ENCODE results near the gene ZBP1.

ZBP1 gene

DNA sequence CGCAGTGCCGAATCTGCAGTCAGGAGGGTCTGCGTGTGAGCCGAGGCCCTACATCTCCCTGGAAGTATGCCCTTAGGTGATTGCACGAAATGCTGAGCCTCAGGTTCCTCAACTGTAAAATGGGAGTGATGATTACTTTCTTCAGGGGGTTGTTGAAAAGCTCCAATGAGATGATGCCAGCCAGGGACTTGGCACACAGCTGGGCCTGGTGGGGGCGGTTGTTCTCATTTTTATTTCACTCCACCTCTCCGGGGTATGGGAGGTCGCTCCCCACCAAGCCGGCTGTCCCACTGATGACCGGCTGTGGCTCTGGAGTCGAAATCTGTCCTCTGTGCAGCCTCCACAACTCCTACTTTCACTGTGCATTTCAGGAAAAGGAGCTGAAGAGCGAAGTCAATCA lies 51.3 kb downstream of the ZBP1 start:
- no peak overlapping the region for H3K14ac ChIP-seq (ENCODE audit: low read length)
- H3K36me3 ChIP-seq (replicated peaks in 1 of 2; ENCODE audit: control insufficient read depth in 2 of 2, insufficient read depth in 2 of 2, low read length in 2 of 2), result no peaks in the 10 kb centered on the region
- no peak overlapping the region for H3K9ac ChIP-seq (ENCODE audit: low read depth, low read length, poor library complexity)
- H2BK5ac ChIP-seq (ENCODE audit: low read length), result no peak overlapping the region
- H2AK5ac ChIP-seq (ENCODE audit: low read depth, low read length), result no peak overlapping the region
- H3K18ac ChIP-seq (ENCODE audit: low read length), result no peak overlapping the region
- no peak overlapping the region for H3K4ac ChIP-seq (ENCODE audit: low read length)
- H3K4me1 ChIP-seq (ENCODE audit: control insufficient read depth in 2 of 2, insufficient read depth in 1 of 2, low read depth in 1 of 2, low read length in 2 of 2), result peaks cover 0 to 3% of the 10 kb centered on the region in 2 donors
- H2BK12ac ChIP-seq (ENCODE audit: low read length), result no peak overlapping the region
- H3K4me3 ChIP-seq (ENCODE audit: low read length in 2 of 2), result no peak overlapping the region
- no peak overlapping the region for H3K4me2 ChIP-seq (ENCODE audit: insufficient read depth, low read length, poor library complexity, severe bottlenecking)
- DNase-seq (ENCODE audit: low spot score), result no peak
- no CpG with 5 or more reads among the region's 12 CpGs for WGBS, 2 donors (ENCODE audit: extremely low coverage in 2 of 2, insufficient read length in 2 of 2, insufficient replicate concordance in 1 of 2)
- no peak overlapping the region for H4K91ac ChIP-seq (ENCODE audit: low read depth, low read length, poor library complexity)
- no peak overlapping the region for H4K8ac ChIP-seq (ENCODE audit: low read depth, low read length)
- no peak overlapping the region for H2AFZ ChIP-seq (ENCODE audit: low read length)
- H2BK120ac ChIP-seq (ENCODE audit: low read depth, low read length), result no peak overlapping the region
- H3K27me3 ChIP-seq (ENCODE audit: control insufficient read depth in 3 of 3, insufficient read depth in 3 of 3, low read depth in 1 of 3, low read length in 3 of 3), result peaks cover 0 to 19% (median 0%) of the 10 kb centered on the region in 3 experiments
- no peak overlapping the region for H3K23ac ChIP-seq (ENCODE audit: low read depth, low read length, poor library complexity)
- peaks cover 1% of the 10 kb centered on the region for H3K79me1 ChIP-seq (ENCODE audit: low read depth, low read length)
- no peak overlapping the region for H2BK15ac ChIP-seq (ENCODE audit: low read length)
- no peaks in the 10 kb centered on the region for H3K9me3 ChIP-seq (replicated peaks in 1 of 2; ENCODE audit: control insufficient read depth in 2 of 2, insufficient read depth in 1 of 2, low read depth in 1 of 2, low read length in 2 of 2)
- no peak overlapping the region for H3K27ac ChIP-seq (replicated peaks; ENCODE audit: low read length)

DNA sequence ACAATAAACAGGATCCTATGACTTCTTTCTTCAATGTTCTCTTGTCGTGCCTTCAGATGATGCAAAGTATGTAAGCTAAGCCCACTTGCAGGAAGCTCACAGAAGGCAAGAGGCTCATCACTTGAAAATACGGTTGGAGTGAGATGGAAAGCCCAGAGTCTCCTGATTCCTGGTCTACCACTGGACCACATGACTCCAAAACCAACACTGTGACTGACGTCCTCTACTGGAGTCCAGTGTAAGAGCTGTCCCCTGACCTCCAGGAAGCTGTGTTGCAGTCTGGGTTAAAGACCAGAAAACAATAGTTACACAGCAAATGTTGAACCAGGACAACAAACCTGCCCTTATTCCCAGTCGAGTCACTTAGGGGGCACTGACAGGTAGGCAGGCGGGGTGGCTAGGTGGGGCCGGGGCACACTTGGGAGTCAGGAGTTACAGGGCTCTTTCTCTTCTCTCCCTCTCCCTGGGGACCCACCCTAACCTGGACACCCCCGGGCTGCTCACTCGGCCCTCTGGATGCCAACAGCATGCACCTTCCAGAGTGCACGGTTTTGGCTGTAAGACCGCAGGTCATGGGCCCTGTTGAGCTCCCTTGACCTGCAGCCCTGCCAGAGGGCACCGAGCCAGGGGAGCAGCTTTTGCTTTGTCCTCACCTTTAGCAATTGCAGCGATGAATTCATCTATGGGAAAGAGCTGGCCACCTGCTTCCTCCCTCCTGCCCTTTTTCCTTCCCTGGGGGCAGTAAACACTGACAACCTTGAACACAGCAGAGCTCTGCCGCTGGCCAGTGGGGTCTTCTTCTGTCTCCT lies 51.9 kb downstream of the ZBP1 start:
- Histone ChIP-seq H2BK12ac (ENCODE audit: low read length) (no peak overlapping the region), H3K18ac (ENCODE audit: low read length) (no peak overlapping the region), H3K27me3 (ENCODE audit: control insufficient read depth in 3 of 3, insufficient read depth in 3 of 3, low read depth in 1 of 3, low read length in 3 of 3) (peaks cover 0 to 23% (median 0%) of the 10 kb centered on the region in 3 experiments), H2AFZ (ENCODE audit: low read length) (no peak overlapping the region), H3K4me1 (ENCODE audit: control insufficient read depth in 2 of 2, insufficient read depth in 1 of 2, low read depth in 1 of 2, low read length in 2 of 2) (peaks cover 0 to 3% of the 10 kb centered on the region in 2 donors), H3K4me3 (ENCODE audit: low read length in 2 of 2) (no peak overlapping the region), H3K36me3 (replicated peaks in 1 of 2; ENCODE audit: control insufficient read depth in 2 of 2, insufficient read depth in 2 of 2, low read length in 2 of 2) (no peaks in the 10 kb centered on the region), H3K4me2 (ENCODE audit: insufficient read depth, low read length, poor library complexity, severe bottlenecking) (no peak overlapping the region), H3K9ac (ENCODE audit: low read depth, low read length, poor library complexity) (no peak overlapping the region), H3K4ac (ENCODE audit: low read length) (no peak overlapping the region), H3K23ac (ENCODE audit: low read depth, low read length, poor library complexity) (no peak overlapping the region), H3K27ac (replicated peaks; ENCODE audit: low read length) (no peak overlapping the region), H2BK15ac (ENCODE audit: low read length) (no peak overlapping the region), H4K91ac (ENCODE audit: low read depth, low read length, poor library complexity) (no peak overlapping the region), H3K9me3 (replicated peaks in 1 of 2; ENCODE audit: control insufficient read depth in 2 of 2, insufficient read depth in 1 of 2, low read depth in 1 of 2, low read length in 2 of 2) (no peaks in the 10 kb centered on the region), H2BK5ac (ENCODE audit: low read length) (no peak overlapping the region), H4K8ac (ENCODE audit: low read depth, low read length) (no peak overlapping the region), H3K79me1 (ENCODE audit: low read depth, low read length) (peaks cover 1% of the 10 kb centered on the region), H3K14ac (ENCODE audit: low read length) (no peak overlapping the region), H2AK5ac (ENCODE audit: low read depth, low read length) (no peak overlapping the region), H2BK120ac (ENCODE audit: low read depth, low read length) (no peak overlapping the region)
- WGBS, 2 donors (ENCODE audit: extremely low coverage in 2 of 2, insufficient read length in 2 of 2, insufficient replicate concordance in 1 of 2), result no CpG with 5 or more reads among the region's 13 CpGs
- DNase-seq (ENCODE audit: low spot score), result no peak

DNA sequence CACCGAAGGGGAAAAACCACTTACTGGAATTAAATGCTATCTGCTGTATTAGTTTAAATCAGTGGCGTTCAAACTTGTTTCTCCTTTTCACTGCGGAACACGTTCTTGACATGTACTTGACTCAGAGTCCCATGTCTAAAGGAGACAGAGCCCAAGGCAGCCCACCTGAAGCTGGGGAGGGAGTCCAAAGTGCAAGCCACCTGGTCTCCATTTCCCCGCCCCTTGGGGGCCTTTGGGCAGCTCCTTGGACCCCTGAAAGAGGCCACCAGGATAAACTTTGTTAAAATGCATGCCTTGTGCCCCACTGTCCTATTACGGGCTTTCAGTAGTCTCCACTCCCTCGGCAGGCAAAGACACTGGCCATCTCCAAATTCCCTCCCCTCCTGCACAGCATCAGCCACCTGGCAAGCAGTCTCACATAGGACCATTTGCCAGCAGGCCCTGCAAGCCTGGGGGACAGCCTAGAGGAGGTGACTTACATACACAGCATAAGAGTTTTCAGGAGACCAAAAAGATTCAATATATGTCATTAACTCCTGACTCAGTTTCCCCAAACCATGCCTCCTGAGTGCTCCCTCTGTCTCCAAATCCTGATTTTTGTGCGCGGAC lies 52.7 kb downstream of the ZBP1 start:
- H2BK15ac ChIP-seq (ENCODE audit: low read length), result no peak overlapping the region
- H2BK120ac ChIP-seq (ENCODE audit: low read depth, low read length), result no peak overlapping the region
- H3K4me3 ChIP-seq (ENCODE audit: low read length in 2 of 2), result no peak overlapping the region
- H3K9ac ChIP-seq (ENCODE audit: low read depth, low read length, poor library complexity), result no peak overlapping the region
- H3K4me2 ChIP-seq (ENCODE audit: insufficient read depth, low read length, poor library complexity, severe bottlenecking), result no peak overlapping the region
- DNase-seq (ENCODE audit: low spot score), result no peak
- peaks cover 0 to 3% of the 10 kb centered on the region in 2 donors for H3K4me1 ChIP-seq (ENCODE audit: control insufficient read depth in 2 of 2, insufficient read depth in 1 of 2, low read depth in 1 of 2, low read length in 2 of 2)
- no peak overlapping the region for H3K27ac ChIP-seq (replicated peaks; ENCODE audit: low read length)
- no peak overlapping the region for H4K91ac ChIP-seq (ENCODE audit: low read depth, low read length, poor library complexity)
- no peak overlapping the region for H4K8ac ChIP-seq (ENCODE audit: low read depth, low read length)
- H3K36me3 ChIP-seq (replicated peaks in 1 of 2; ENCODE audit: control insufficient read depth in 2 of 2, insufficient read depth in 2 of 2, low read length in 2 of 2), result no peaks in the 10 kb centered on the region
- no peak overlapping the region for H3K23ac ChIP-seq (ENCODE audit: low read depth, low read length, poor library complexity)
- WGBS, 2 donors (ENCODE audit: extremely low coverage in 2 of 2, insufficient read length in 2 of 2, insufficient replicate concordance in 1 of 2), result no CpG with 5 or more reads among the region's 9 CpGs
- H3K18ac ChIP-seq (ENCODE audit: low read length), result no peak overlapping the region
- H2AFZ ChIP-seq (ENCODE audit: low read length), result no peak overlapping the region
- H2AK5ac ChIP-seq (ENCODE audit: low read depth, low read length), result no peak overlapping the region
- H3K9me3 ChIP-seq (replicated peaks in 1 of 2; ENCODE audit: control insufficient read depth in 2 of 2, insufficient read depth in 1 of 2, low read depth in 1 of 2, low read length in 2 of 2), result no peaks in the 10 kb centered on the region
- no peak overlapping the region for H3K4ac ChIP-seq (ENCODE audit: low read length)
- no peak overlapping the region for H2BK5ac ChIP-seq (ENCODE audit: low read length)
- peaks cover 1% of the 10 kb centered on the region for H3K79me1 ChIP-seq (ENCODE audit: low read depth, low read length)
- H2BK12ac ChIP-seq (ENCODE audit: low read length), result no peak overlapping the region
- no peak overlapping the region for H3K14ac ChIP-seq (ENCODE audit: low read length)
- H3K27me3 ChIP-seq (ENCODE audit: control insufficient read depth in 3 of 3, insufficient read depth in 3 of 3, low read depth in 1 of 3, low read length in 3 of 3), result peaks cover 0 to 28% (median 0%) of the 10 kb centered on the region in 3 experiments

DNA sequence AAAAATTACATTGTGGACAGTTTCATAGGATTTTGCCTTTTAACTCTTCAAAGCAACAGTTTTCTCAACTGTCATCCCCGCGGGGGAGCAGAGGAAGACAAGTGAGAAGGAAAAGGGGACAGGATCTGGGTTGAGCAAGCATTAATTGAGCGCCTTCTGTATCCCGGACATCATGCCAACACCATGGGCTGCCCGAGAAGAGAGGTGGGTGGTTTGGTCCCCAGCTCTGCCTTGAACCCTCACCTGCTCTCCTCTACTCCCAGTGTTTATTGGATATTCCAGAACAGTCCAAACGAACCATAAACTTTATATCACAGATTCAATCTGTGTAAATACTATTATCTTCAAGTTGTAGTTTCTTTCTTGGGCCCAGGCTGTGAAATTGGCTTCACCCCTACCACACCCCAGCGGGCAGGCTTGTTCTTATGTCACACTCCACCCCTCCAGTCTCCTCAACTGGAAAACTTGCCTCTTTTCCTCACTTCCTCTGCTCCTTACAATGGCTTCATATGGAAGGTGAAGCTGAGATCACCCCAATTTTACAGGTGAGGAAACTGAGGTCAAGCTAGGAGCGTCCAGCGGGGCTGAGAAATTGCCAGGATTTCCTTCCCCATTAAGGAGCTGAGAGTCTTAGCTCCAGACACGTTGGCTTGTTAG lies 53.3 kb downstream of the ZBP1 start:
- H2BK12ac ChIP-seq (ENCODE audit: low read length), result no peak overlapping the region
- H3K4me3 ChIP-seq (ENCODE audit: low read length in 2 of 2), result no peak overlapping the region
- peaks cover 0 to 3% of the 10 kb centered on the region in 2 donors for H3K4me1 ChIP-seq (ENCODE audit: control insufficient read depth in 2 of 2, insufficient read depth in 1 of 2, low read depth in 1 of 2, low read length in 2 of 2)
- no peak overlapping the region for H3K14ac ChIP-seq (ENCODE audit: low read length)
- no peak overlapping the region for H3K23ac ChIP-seq (ENCODE audit: low read depth, low read length, poor library complexity)
- H3K4ac ChIP-seq (ENCODE audit: low read length), result no peak overlapping the region
- H3K4me2 ChIP-seq (ENCODE audit: insufficient read depth, low read length, poor library complexity, severe bottlenecking), result no peak overlapping the region
- H3K36me3 ChIP-seq (replicated peaks in 1 of 2; ENCODE audit: control insufficient read depth in 2 of 2, insufficient read depth in 2 of 2, low read length in 2 of 2), result no peaks in the 10 kb centered on the region
- no peak overlapping the region for H2BK120ac ChIP-seq (ENCODE audit: low read depth, low read length)
- DNase-seq (ENCODE audit: low spot score), result no peak
- no peak overlapping the region for H4K8ac ChIP-seq (ENCODE audit: low read depth, low read length)
- H2AK5ac ChIP-seq (ENCODE audit: low read depth, low read length), result no peak overlapping the region
- peaks cover 1% of the 10 kb centered on the region for H3K79me1 ChIP-seq (ENCODE audit: low read depth, low read length)
- no peak overlapping the region for H3K27ac ChIP-seq (replicated peaks; ENCODE audit: low read length)
- no peak overlapping the region for H2BK15ac ChIP-seq (ENCODE audit: low read length)
- no peak overlapping the region for H2BK5ac ChIP-seq (ENCODE audit: low read length)
- no peaks in the 10 kb centered on the region for H3K9me3 ChIP-seq (replicated peaks in 1 of 2; ENCODE audit: control insufficient read depth in 2 of 2, insufficient read depth in 1 of 2, low read depth in 1 of 2, low read length in 2 of 2)
- no CpG with 5 or more reads among the region's 10 CpGs for WGBS, 2 donors (ENCODE audit: extremely low coverage in 2 of 2, insufficient read length in 2 of 2, insufficient replicate concordance in 1 of 2)
- H3K18ac ChIP-seq (ENCODE audit: low read length), result no peak overlapping the region
- H4K91ac ChIP-seq (ENCODE audit: low read depth, low read length, poor library complexity), result no peak overlapping the region
- no peak overlapping the region for H2AFZ ChIP-seq (ENCODE audit: low read length)
- H3K27me3 ChIP-seq (ENCODE audit: control insufficient read depth in 3 of 3, insufficient read depth in 3 of 3, low read depth in 1 of 3, low read length in 3 of 3), result peaks cover 0 to 35% (median 0%) of the 10 kb centered on the region in 3 experiments
- H3K9ac ChIP-seq (ENCODE audit: low read depth, low read length, poor library complexity), result no peak overlapping the region

All from neuronal stem cell (in vitro differentiated cells).